ENCODE measurements around the gene IPO11. TPM values are rescaled to one million over a fixed set of nuclear protein-coding genes. Genes with fewer than 3 reads are reported as not detected.

IPO11 gene
- total and polyA plus RNA-seq, 2 of the 13 experiments (the other 11 are each of a cell fraction or from before 2014, with no cell fraction given), result 13.9 to 24.4 TPM

- TF ChIP-seq RNF219 (CRISPR knock-in tag; IDR thresholded peaks at IDR 0.05), result no peak
- no peak for TF ChIP-seq ONECUT2 (CRISPR knock-in tag; IDR thresholded peaks at IDR 0.05)
Observed at GRCh38 chr5:62607615-62608014, 195.1 kb downstream of the IPO11 start (continued).

- no peak overlapping the region for H3K9ac ChIP-seq (ENCODE audit: insufficient read depth, low read depth, low read length)
- no peak overlapping the region for H2AFZ ChIP-seq (ENCODE audit: low read length)
- H4K20me1 ChIP-seq (ENCODE audit: insufficient read depth, low read length), result no peaks in the 10 kb centered on the region
- intact Hi-C loops (cut with micrococcal nuclease; ENCODE audit: unreplicated experiment) (no loop called here), in situ Hi-C loops (cut with HindIII; ENCODE audit: extremely low pct_ligation_motif_present, low pct_unique_long_range_greater_than_20kb) (no loop called here)
- ChIA-PET CTCF (ENCODE audit: low intra/inter-chr PET ratio, low total read pairs) (no interaction called here), POLR2A (no interaction called here)
- H3K9me3 ChIP-seq (ENCODE audit: low read length), result no peaks in the 10 kb centered on the region
- no peak overlapping the region for H3K4me2 ChIP-seq (ENCODE audit: low read depth, low read length)
- WGBS (ENCODE audit: low lambda C conversion rate), result 94% methylated on average over 7 of the region's 7 CpGs
- no TSS peak for BruUV-seq (replicated peaks)
- ATAC-seq (no peak), FAIRE-seq (no peak), DNase-seq (ENCODE audit: low spot score) (no peak)
- no peak overlapping the region for H3K27ac ChIP-seq (ENCODE audit: extremely low read length, insufficient read depth, low read length)
- H3K4me1 ChIP-seq (ENCODE audit: insufficient read depth, low read length), result no peaks in the 10 kb centered on the region
- TF ChIP-seq SIN3B (IDR thresholded peaks at IDR 0.05; ENCODE audit: low read length) (no peak), FOXJ3 (CRISPR knock-in tag; IDR thresholded peaks at IDR 0.05; ENCODE audit: borderline replicate concordance) (no peak), PITX1 (CRISPR knock-in tag; IDR thresholded peaks at IDR 0.05) (no peak), THAP11 (CRISPR knock-in tag; IDR thresholded peaks at IDR 0.05) (no peak), ZNF768 (CRISPR knock-in tag; IDR thresholded peaks at IDR 0.05) (no peak), ARNT2 (CRISPR knock-in tag; IDR thresholded peaks at IDR 0.05; ENCODE audit: low read depth) (no peak), IKZF1 (IDR thresholded peaks at IDR 0.05) (no peak), FOSL2 (CRISPR knock-in tag; IDR thresholded peaks at IDR 0.05) (no peak), ATM (IDR thresholded peaks at IDR 0.05; ENCODE audit: borderline replicate concordance) (no peak)
- TF ChIP-seq, protein P1, sequence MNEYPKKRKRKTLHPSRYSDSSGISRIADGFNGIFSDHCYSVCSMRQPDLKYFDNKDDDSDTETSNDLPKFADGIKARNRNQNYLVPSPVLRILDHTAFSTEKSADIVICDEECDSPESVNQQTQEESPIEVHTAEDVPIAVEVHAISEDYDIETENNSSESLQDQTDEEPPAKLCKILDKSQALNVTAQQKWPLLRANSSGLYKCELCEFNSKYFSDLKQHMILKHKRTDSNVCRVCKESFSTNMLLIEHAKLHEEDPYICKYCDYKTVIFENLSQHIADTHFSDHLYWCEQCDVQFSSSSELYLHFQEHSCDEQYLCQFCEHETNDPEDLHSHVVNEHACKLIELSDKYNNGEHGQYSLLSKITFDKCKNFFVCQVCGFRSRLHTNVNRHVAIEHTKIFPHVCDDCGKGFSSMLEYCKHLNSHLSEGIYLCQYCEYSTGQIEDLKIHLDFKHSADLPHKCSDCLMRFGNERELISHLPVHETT (CRISPR knock-in tag; conservative IDR thresholded peaks at IDR 0.05), result no peak
- H3K79me2 ChIP-seq (ENCODE audit: insufficient read depth, low read length), result no peaks in the 10 kb centered on the region
- no peak overlapping the region for H3K4me3 ChIP-seq (replicated peaks in 1 of 3; ENCODE audit: insufficient read depth in 1 of 3, low read depth in 2 of 3, low read length in 3 of 3)
- peaks cover 0 to 7% of the 10 kb centered on the region in 2 experiments; a peak in 3 of 5 replicates for H3K36me3 ChIP-seq (replicated peaks in 1 of 2; ENCODE audit: control insufficient read depth in 1 of 2, insufficient read depth in 2 of 2, low read length in 2 of 2)
- no peaks in the 10 kb centered on the region for H3K27me3 ChIP-seq (ENCODE audit: control insufficient read depth in 1 of 2, insufficient read depth in 2 of 2, low read length in 2 of 2)
Observed at GRCh38 chr5:62608529-62609511, 196.3 kb downstream of the IPO11 start.

Data from HepG2 (cell line).